ENCODE results near the gene SIRPB2. TPM values are rescaled to one million over a fixed set of nuclear protein-coding genes. Genes with fewer than 3 reads are reported as not detected.
A peak's percentile ranks its signal among the peaks of the same experiment; 100 is the strongest.

Gene SIRPB2
- total and polyA plus RNA-seq, 2 donors (not counting 3 experiments of a cell fraction or from before 2014, with no cell fraction given), result 9.5 to 19.7 TPM

DNA sequence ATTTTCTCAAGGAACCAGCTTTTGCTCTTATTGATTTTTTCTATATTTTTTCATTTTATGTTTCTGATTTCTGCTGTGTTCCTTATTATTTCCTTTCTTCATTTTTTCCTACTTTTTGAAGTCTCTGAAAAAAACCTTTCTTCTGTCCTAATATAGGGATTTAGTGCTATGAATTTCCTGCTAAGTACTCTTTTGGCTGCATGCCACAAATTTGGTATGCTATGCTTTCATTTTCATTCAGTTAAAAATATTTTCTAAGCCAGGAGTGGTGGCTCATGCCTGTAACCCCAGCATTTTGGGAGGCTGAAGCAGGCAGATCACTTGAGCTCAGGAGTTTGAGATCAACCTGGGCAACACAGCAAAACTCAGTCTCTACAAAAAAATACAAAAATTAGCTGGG lies 35.7 kb upstream of the SIRPB2 start:
- ChIA-PET POLR2A (no interaction called here), CTCF (interaction anchor here (4.0 kb wide), 1 partner anchor 23 kb away, joined by 16 read pairs; no protein-coding TSS in a partner anchor)
- Histone ChIP-seq H4K20me1 (replicated peaks; ENCODE audit: control insufficient read depth, extremely low read depth, insufficient read depth, low read length) (no peaks in the 10 kb centered on the region), H3K4me2 (ENCODE audit: insufficient read depth, low read length) (no peak overlapping the region), H3K4me3 (replicated peaks in 1 of 3; ENCODE audit: insufficient read depth in 1 of 3, low read depth in 1 of 3, low read length in 3 of 3) (no peak overlapping the region), H3K27me3 (ENCODE audit: control insufficient read depth in 2 of 2, insufficient read depth in 2 of 2, low read length in 2 of 2) (peaks cover 0 to 2% of the 10 kb centered on the region in 2 experiments), H3K4me1 (ENCODE audit: control insufficient read depth, extremely low read depth, insufficient read depth, low read length) (no peaks in the 10 kb centered on the region), H3K27ac (ENCODE audit: insufficient read depth, low read depth, low read length) (no peak overlapping the region), H3K9me1 (replicated peaks; ENCODE audit: control insufficient read depth, extremely low read depth, insufficient read depth, low read length) (no peaks in the 10 kb centered on the region), H3K9ac (replicated peaks; ENCODE audit: extremely low read depth, insufficient read depth, low read length) (no peak overlapping the region), H3K79me2 (ENCODE audit: control insufficient read depth, insufficient read depth, low read length) (no peaks in the 10 kb centered on the region), H2AFZ (ENCODE audit: low read depth, low read length) (no peak overlapping the region), H3K9me3 (replicated peaks; ENCODE audit: control insufficient read depth, insufficient read depth, low read length) (no peaks in the 10 kb centered on the region), H3K36me3 (ENCODE audit: control insufficient read depth in 2 of 2, extremely low read depth in 1 of 2, insufficient read depth in 2 of 2, low read length in 2 of 2) (no peaks in the 10 kb centered on the region)
- DNase-seq (ENCODE audit: low read depth, low spot score), result peak; percentile 16
- dilution Hi-C loops (cut with MboI; ENCODE audit: extremely low pct_ligation_motif_present, low sequenced_read_pairs) (no loop called here), intact Hi-C loops (cut with micrococcal nuclease) (no loop called here)
- no TSS peak for BruUV-seq (replicated peaks)
- FAIRE-seq, result peak; percentile 33
- TF ChIP-seq MYC (IDR thresholded peaks at IDR 0.05; ENCODE audit: low read depth, low read length) (no peak), POLR2A (IDR thresholded peaks at IDR 0.05; ENCODE audit: low read depth, low read length) (no peak), JUN (IDR thresholded peaks at IDR 0.05; ENCODE audit: borderline replicate concordance, insufficient read depth, insufficient read length, low read depth) (no peak), GATA2 (IDR thresholded peaks at IDR 0.05; ENCODE audit: insufficient read depth, insufficient read length, low read depth, low read length) (no peak)
- TF ChIP-seq, protein P1, sequence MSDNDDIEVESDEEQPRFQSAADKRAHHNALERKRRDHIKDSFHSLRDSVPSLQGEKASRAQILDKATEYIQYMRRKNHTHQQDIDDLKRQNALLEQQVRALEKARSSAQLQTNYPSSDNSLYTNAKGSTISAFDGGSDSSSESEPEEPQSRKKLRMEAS (IDR thresholded peaks at IDR 0.05; ENCODE audit: insufficient read depth, insufficient read length), result no peak

DNA sequence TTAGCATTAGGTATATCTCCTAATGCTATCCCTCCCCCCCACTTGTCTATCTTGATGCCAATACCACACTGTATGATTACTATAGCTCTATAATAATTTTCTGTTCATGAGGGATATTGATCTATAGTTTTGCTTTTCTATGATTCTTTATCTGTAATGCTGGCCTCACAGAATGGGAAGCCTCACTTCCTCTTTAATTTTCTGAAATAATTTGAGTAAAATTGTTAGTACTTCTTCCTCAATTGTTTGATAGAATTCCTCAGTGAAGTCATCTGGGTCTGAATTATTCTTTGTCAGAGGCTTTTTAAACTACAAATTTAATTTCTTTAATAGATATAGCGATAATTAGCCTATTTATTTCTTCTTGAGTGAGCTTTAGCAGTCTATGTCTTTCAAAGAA lies 35.1 kb upstream of the SIRPB2 start:
- Histone ChIP-seq H3K27me3 (ENCODE audit: control insufficient read depth in 2 of 2, insufficient read depth in 2 of 2, low read length in 2 of 2) (peaks cover 4 to 7% of the 10 kb centered on the region in 2 experiments), H3K4me1 (ENCODE audit: control insufficient read depth, extremely low read depth, insufficient read depth, low read length) (no peaks in the 10 kb centered on the region), H3K36me3 (ENCODE audit: control insufficient read depth in 2 of 2, extremely low read depth in 1 of 2, insufficient read depth in 2 of 2, low read length in 2 of 2) (no peaks in the 10 kb centered on the region), H3K79me2 (ENCODE audit: control insufficient read depth, insufficient read depth, low read length) (no peaks in the 10 kb centered on the region), H3K4me2 (ENCODE audit: insufficient read depth, low read length) (no peak overlapping the region), H3K27ac (ENCODE audit: insufficient read depth, low read depth, low read length) (no peak overlapping the region), H3K4me3 (replicated peaks in 1 of 3; ENCODE audit: insufficient read depth in 1 of 3, low read depth in 1 of 3, low read length in 3 of 3) (no peak overlapping the region), H3K9me1 (replicated peaks; ENCODE audit: control insufficient read depth, extremely low read depth, insufficient read depth, low read length) (no peaks in the 10 kb centered on the region), H4K20me1 (replicated peaks; ENCODE audit: control insufficient read depth, extremely low read depth, insufficient read depth, low read length) (no peaks in the 10 kb centered on the region), H2AFZ (ENCODE audit: low read depth, low read length) (no peak overlapping the region), H3K9ac (replicated peaks; ENCODE audit: extremely low read depth, insufficient read depth, low read length) (no peak overlapping the region), H3K9me3 (replicated peaks; ENCODE audit: control insufficient read depth, insufficient read depth, low read length) (no peaks in the 10 kb centered on the region)
- intact Hi-C loops (cut with micrococcal nuclease) (no loop called here), dilution Hi-C loops (cut with MboI; ENCODE audit: extremely low pct_ligation_motif_present, low sequenced_read_pairs) (no loop called here)
- ChIA-PET CTCF (interaction anchor here (4.0 kb wide), 1 partner anchor 23 kb away, joined by 16 read pairs; no protein-coding TSS in a partner anchor), POLR2A (no interaction called here)
- BruUV-seq (replicated peaks), result no TSS peak
- no peak for DNase-seq (ENCODE audit: low read depth, low spot score)
- TF ChIP-seq MYC (IDR thresholded peaks at IDR 0.05; ENCODE audit: low read depth, low read length) (no peak), POLR2AphosphoS5 (IDR thresholded peaks at IDR 0.05; ENCODE audit: insufficient read depth, low read depth, low read length) (no peak), EZH2 (IDR thresholded peaks at IDR 0.05; ENCODE audit: borderline replicate concordance, low read depth, low read length, severe bottlenecking) (no peak), FOS (IDR thresholded peaks at IDR 0.05; ENCODE audit: borderline replicate concordance, insufficient read depth, low read length) (no peak), POLR2A (IDR thresholded peaks at IDR 0.05; ENCODE audit: low read depth, low read length) (no peak), JUN (IDR thresholded peaks at IDR 0.05; ENCODE audit: borderline replicate concordance, insufficient read depth, insufficient read length, low read depth) (no peak), GATA2 (IDR thresholded peaks at IDR 0.05; ENCODE audit: insufficient read depth, insufficient read length, low read depth, low read length) (no peak)
- TF ChIP-seq, protein P2, sequence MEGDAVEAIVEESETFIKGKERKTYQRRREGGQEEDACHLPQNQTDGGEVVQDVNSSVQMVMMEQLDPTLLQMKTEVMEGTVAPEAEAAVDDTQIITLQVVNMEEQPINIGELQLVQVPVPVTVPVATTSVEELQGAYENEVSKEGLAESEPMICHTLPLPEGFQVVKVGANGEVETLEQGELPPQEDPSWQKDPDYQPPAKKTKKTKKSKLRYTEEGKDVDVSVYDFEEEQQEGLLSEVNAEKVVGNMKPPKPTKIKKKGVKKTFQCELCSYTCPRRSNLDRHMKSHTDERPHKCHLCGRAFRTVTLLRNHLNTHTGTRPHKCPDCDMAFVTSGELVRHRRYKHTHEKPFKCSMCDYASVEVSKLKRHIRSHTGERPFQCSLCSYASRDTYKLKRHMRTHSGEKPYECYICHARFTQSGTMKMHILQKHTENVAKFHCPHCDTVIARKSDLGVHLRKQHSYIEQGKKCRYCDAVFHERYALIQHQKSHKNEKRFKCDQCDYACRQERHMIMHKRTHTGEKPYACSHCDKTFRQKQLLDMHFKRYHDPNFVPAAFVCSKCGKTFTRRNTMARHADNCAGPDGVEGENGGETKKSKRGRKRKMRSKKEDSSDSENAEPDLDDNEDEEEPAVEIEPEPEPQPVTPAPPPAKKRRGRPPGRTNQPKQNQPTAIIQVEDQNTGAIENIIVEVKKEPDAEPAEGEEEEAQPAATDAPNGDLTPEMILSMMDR (IDR thresholded peaks at IDR 0.05; ENCODE audit: extremely low read depth in 1 of 2, insufficient read depth in 1 of 2, low read depth in 1 of 2, low read length in 2 of 2), result no peak
- TF ChIP-seq, protein P1 (IDR thresholded peaks at IDR 0.05; ENCODE audit: insufficient read depth, insufficient read length), result no peak
- no peak for FAIRE-seq

Data from endothelial cell of umbilical vein (primary cell).